HCT116 (cell line): ENCODE data around the gene PHKG2. TPM values are rescaled to one million over a fixed set of nuclear protein-coding genes. Genes with fewer than 3 reads are reported as not detected.

Source experiments
- ATAC-seq: fragments of 200-7000 bp; cut with Tn5 transposase; 2 replicates; pipeline ENCODE4 v1.9.1; 2020; ENCODE audit warnings: mild to moderate bottlenecking, moderate library complexity
- BruUV-seq: library from RNA; stranded (reverse); fragments of 400-500 nt; replicated peaks from 2 replicates; lab custom pipeline; 2021; lab: Mats Ljungman, UMichigan
- CTCF ChIA-PET: fragments of 300-600 bp; sonication (Branson Sonifier 250); formaldehyde crosslinking; loops from one replicate; lab custom pipeline; 2021; ENCODE audit warnings: antibody characterized with exemption; lab: Charles Lee
- POLR2A ChIA-PET: fragments of 300-600, 350-600 bp; sonication (Branson Sonifier 250); formaldehyde crosslinking; loops from one replicate; lab custom pipeline; 2021; ENCODE audit warnings: antibody characterized with exemption; lab: Charles Lee
- RAD21 ChIA-PET, 2 experiments: fragments of 300-600 bp; sonication (Branson Sonifier 250); formaldehyde crosslinking; loops; one replicate each; lab custom pipeline; 2023; ENCODE audit warnings: low total read pairs in 2 of 2; ENCODE audit not compliant: uncharacterized antibody in 2 of 2, unreplicated experiment in 2 of 2, low non-redundant PET in 1 of 2; lab: Charles Lee
- DNase-seq: peaks from one replicate; pipeline ENCODE4 v3.0.0-alpha.2; 2010; ENCODE audit warnings: low read depth, low spot score
- H2AFZ ChIP-seq: fragments of 200-600 bp; shearing (Covaris generic), sonication (generic); 2 replicates; pipeline ENCODE4 v1.6.1; 2017; ENCODE audit warnings: low read depth, mixed run types, mixed read lengths, antibody characterized with exemption, low read length; ENCODE audit not compliant: poor library complexity, severe bottlenecking
- H3K27ac ChIP-seq: 2 replicates; pipeline ENCODE4 v1.5.1; 2012; ENCODE audit warnings: low read depth, low read length
- H3K27me3 ChIP-seq: fragments of 200-600 bp; sonication (generic); 2 replicates; pipeline ENCODE4 v1.6.1; 2016; ENCODE audit warnings: mixed run types, low read length, mixed read lengths; ENCODE audit not compliant: insufficient read depth
- H3K36me3 ChIP-seq, 2 experiments: fragments of 200-500 bp in 1 of 2; fragments of 200-600 bp in 1 of 2; sonication (Bioruptor generic) in 1 of 2; sonication (generic) in 1 of 2; 2 replicates each; pipeline versions ENCODE4 v1.5.1 to v1.6.1; 2014 to 2016; ENCODE audit warnings: low read length in 2 of 2, inconsistent platforms in 1 of 2, mixed read lengths in 1 of 2, mixed run types in 1 of 2; ENCODE audit not compliant: insufficient read depth in 2 of 2, control insufficient read depth in 1 of 2
- H3K4me1 ChIP-seq, 2 experiments: fragments of 200-600 bp in 1 of 2; sonication (generic) in 1 of 2; 2 replicates each; pipeline versions ENCODE4 v1.5.1 to v1.6.1; 2012 to 2017; ENCODE audit warnings: low read length in 2 of 2, inconsistent platforms in 1 of 2, mild to moderate bottlenecking in 1 of 2, mixed read lengths in 1 of 2, mixed run types in 1 of 2, moderate library complexity in 1 of 2; ENCODE audit not compliant: insufficient read depth in 2 of 2, control insufficient read depth in 1 of 2
- H3K4me2 ChIP-seq: fragments of 200-600 bp; sonication (generic); 2 replicates; pipeline ENCODE4 v1.6.1; 2017; ENCODE audit warnings: mixed run types, low read length, mixed read lengths
- H3K4me3 ChIP-seq, 2 experiments: fragments of 200-600 bp in 1 of 2; sonication (generic) in 1 of 2; replicated peaks in 1 of 2; 2 replicates each; pipeline ENCODE4 v1.5.1; 2011 to 2016; ENCODE audit warnings: low read length in 2 of 2, control low read depth in 1 of 2, low read depth in 1 of 2, mild to moderate bottlenecking in 1 of 2, mixed read lengths in 1 of 2, mixed run types in 1 of 2
- H3K79me2 ChIP-seq: fragments of 200-600 bp; sonication (generic); 2 replicates; pipeline ENCODE4 v1.6.1; 2017; ENCODE audit warnings: mild to moderate bottlenecking, mixed run types, low read length, moderate library complexity, mixed read lengths; ENCODE audit not compliant: insufficient read depth
- H3K9ac ChIP-seq: fragments of 200-600 bp; sonication (generic); 2 replicates; pipeline ENCODE4 v1.6.1; 2016; ENCODE audit warnings: low read length, mixed read lengths
- H3K9me2 ChIP-seq: fragments of 200-600 bp; sonication (generic), shearing (Covaris generic); 2 replicates; pipeline ENCODE4 v1.6.1; 2017; ENCODE audit warnings: mixed run types, mild to moderate bottlenecking, moderate library complexity; ENCODE audit not compliant: insufficient read depth
- H3K9me3 ChIP-seq, 2 experiments: fragments of 200-500 bp in 1 of 2; fragments of 200-600 bp in 1 of 2; sonication (Bioruptor generic) in 1 of 2; sonication (generic) in 1 of 2; 2 replicates each; pipeline ENCODE4 v1.6.1; 2014 to 2017; ENCODE audit warnings: low read length in 2 of 2, mixed read lengths in 2 of 2, inconsistent platforms in 1 of 2, low read depth in 1 of 2, mild to moderate bottlenecking in 1 of 2, mixed run types in 1 of 2, moderate library complexity in 1 of 2; ENCODE audit not compliant: control insufficient read depth in 1 of 2, insufficient read depth in 1 of 2
- H4K20me1 ChIP-seq: fragments of 200-600 bp; sonication (generic), shearing (Covaris generic); 2 replicates; pipeline ENCODE4 v1.6.1; 2017; ENCODE audit warnings: mixed run types, mild to moderate bottlenecking, moderate library complexity; ENCODE audit not compliant: insufficient read depth
- CBX3 ChIP-seq: IDR thresholded peaks from 2 replicates; pipeline ENCODE4 v1.6.1; 2012; ENCODE audit warnings: low read depth
- CEBPB ChIP-seq: IDR thresholded peaks from 2 replicates; pipeline ENCODE4 v1.6.1; 2012; ENCODE audit warnings: low read depth
- CTCF ChIP-seq, 3 experiments: fragments of 200-600 bp in 1 of 3; sonication (generic) in 1 of 3; IDR thresholded peaks in 2 of 3; conservative IDR thresholded peaks in 1 of 3; 2 replicates each; pipeline ENCODE4 v1.5.1; 2012 to 2017; ENCODE audit warnings: low read depth in 2 of 3, low read length in 2 of 3, antibody characterized with exemption in 1 of 3, borderline replicate concordance in 1 of 3, control low read depth in 1 of 3, mild to moderate bottlenecking in 1 of 3, mixed read lengths in 1 of 3, mixed run types in 1 of 3, moderate library complexity in 1 of 3; ENCODE audit not compliant: insufficient read depth in 1 of 3
- ELF1 ChIP-seq: IDR thresholded peaks from 2 replicates; pipeline ENCODE4 v1.6.1; 2012; ENCODE audit warnings: low read depth, borderline replicate concordance
- EZH2phosphoT487 ChIP-seq: fragments of 200-600 bp; IDR thresholded peaks from 2 replicates; pipeline ENCODE4 v1.6.1; 2018; ENCODE audit warnings: antibody characterized with exemption, borderline replicate concordance
- JUND ChIP-seq: IDR thresholded peaks from 2 replicates; pipeline ENCODE4 v1.6.1; 2012
- MAX ChIP-seq: IDR thresholded peaks from 2 replicates; pipeline ENCODE4 v1.6.1; 2012
- SP1 ChIP-seq: IDR thresholded peaks from 2 replicates; pipeline ENCODE4 v1.6.1; 2012; ENCODE audit warnings: low read depth
- TCF7L2 ChIP-seq: IDR thresholded peaks from 2 replicates; pipeline ENCODE4 v1.7.0; 2011; ENCODE audit warnings: borderline replicate concordance, inconsistent platforms; ENCODE audit not compliant: insufficient read depth, insufficient read length; ENCODE audit errors: extremely low read depth
- YY1 ChIP-seq: IDR thresholded peaks from 2 replicates; pipeline ENCODE4 v1.6.1; 2011; ENCODE audit warnings: low read length, low read depth, moderate library complexity, mild to moderate bottlenecking; ENCODE audit not compliant: insufficient replicate concordance; ENCODE audit errors: extremely low read depth
- ZBTB33 ChIP-seq: IDR thresholded peaks from 2 replicates; pipeline ENCODE4 v1.6.1; 2011; ENCODE audit warnings: mild to moderate bottlenecking, low read length, moderate library complexity; ENCODE audit not compliant: insufficient replicate concordance; ENCODE audit errors: extremely low read depth
- ZFX ChIP-seq: fragments of 450-650 bp; IDR thresholded peaks from 2 replicates; pipeline ENCODE4 v1.6.1; 2017
- intact Hi-C: fragments of 100-400 bp; cut with micrococcal nuclease; formaldehyde crosslinking; loops from 2 replicates; pipeline ENCODE4 v1.10.0; 2022
- total RNA-seq: library from RNA; stranded (reverse); gene quantifications from one replicate; pipeline ENCODE4 v1.2.1, GENCODE V29; 2021; ENCODE audit not compliant: unreplicated experiment

PHKG2 gene
- total RNA-seq, 1 experiment from 2014 or later, result 32.6 TPM

- no peaks in the 10 kb centered on the region for H3K79me2 ChIP-seq
- H3K9me3 ChIP-seq, result no peaks in the 10 kb centered on the region
- H2AFZ ChIP-seq, result no peak overlapping the region
- H3K27me3 ChIP-seq, result no peaks in the 10 kb centered on the region
- no TSS peak for BruUV-seq
- H3K36me3 ChIP-seq, result peaks cover 13 to 31% of the 10 kb centered on the region in 2 experiments
- H3K9me2 ChIP-seq, result no peaks in the 10 kb centered on the region
- ATAC-seq (no peak), DNase-seq (no peak)
- H3K27ac ChIP-seq, result no peak overlapping the region
- TF ChIP-seq ELF1 (no peak), JUND (no peak), MAX (no peak), ZFX (no peak), CBX3 (no peak), CTCF (IDR thresholded peaks at IDR 0.05 in 2 of 3, conservative IDR thresholded peaks at IDR 0.05 in 1 of 3; ENCODE audit: borderline replicate concordance in 1 of 3, insufficient read depth in 1 of 3, low read depth in 2 of 3, low read length in 2 of 3) (no peak), ZBTB33 (no peak), TCF7L2 (no peak), SP1 (no peak), CEBPB (no peak), EZH2phosphoT487 (no peak), YY1 (no peak)
- ChIA-PET CTCF (no interaction called here), POLR2A (no interaction called here), RAD21 (no interaction called here)
- H3K4me1 ChIP-seq, result peaks cover 0 to 11% of the 10 kb centered on the region in 2 experiments; a peak in 2 of 4 replicates
- intact Hi-C loops, result no loop called here
- H3K9ac ChIP-seq, result no peak overlapping the region
- H4K20me1 ChIP-seq, result no peaks in the 10 kb centered on the region
- no peak overlapping the region for H3K4me3 ChIP-seq
- H3K4me2 ChIP-seq, result no peak overlapping the region
Measured at GRCh38 chr16:30773826-30774225, 25.6 kb downstream of the PHKG2 start.
